K562 (cell line): ENCODE results near the gene VIM. TPM values are rescaled to one million over a fixed set of nuclear protein-coding genes. Genes with fewer than 3 reads are reported as not detected.

Source experiments
- BRF1 ChIP-seq: IDR thresholded peaks from 3 replicates; pipeline ENCODE4 v1.6.1; 2011; ENCODE audit warnings: borderline replicate concordance, mild to moderate bottlenecking; ENCODE audit not compliant: insufficient read length; ENCODE audit errors: extremely low read depth
- CBFB ChIP-seq: sonication (generic); formaldehyde crosslinking; IDR thresholded peaks from 2 replicates; pipeline ENCODE4 v1.4.0; 2020; ENCODE audit warnings: mild to moderate bottlenecking, missing genetic modification reagents
- DACH1 ChIP-seq: fragments of 450-650 bp; IDR thresholded peaks from 2 replicates; pipeline ENCODE4 v1.6.1; 2018; ENCODE audit not compliant: partially characterized antibody
- DIDO1 ChIP-seq: fragments of 450-650 bp; IDR thresholded peaks from 2 replicates; pipeline ENCODE4 v1.6.1; 2016; ENCODE audit warnings: low read depth, missing biosample characterization, missing genetic modification characterization
- FOXO4 ChIP-seq: fragments of 450-650 bp; formaldehyde crosslinking; IDR thresholded peaks from 2 replicates; pipeline ENCODE4 v1.4.0; 2020; ENCODE audit warnings: mild to moderate bottlenecking, moderate library complexity
- HBP1 ChIP-seq: fragments of 450-650 bp; formaldehyde crosslinking; IDR thresholded peaks from 2 replicates; pipeline ENCODE4 v1.4.0; 2022; ENCODE audit warnings: missing genetic modification characterization
- HINFP ChIP-seq: fragments of 450-650 bp; conservative IDR thresholded peaks from 2 replicates; pipeline ENCODE4 v1.6.1; 2016; ENCODE audit warnings: missing genetic modification characterization, low read depth, mild to moderate bottlenecking, control low read depth, missing compliant biosample characterization
- HMG20A ChIP-seq: fragments of 450-650 bp; formaldehyde crosslinking; conservative IDR thresholded peaks from 2 replicates; pipeline ENCODE4 v1.4.0; 2020; ENCODE audit warnings: mild to moderate bottlenecking, mixed read lengths
- L3MBTL2 ChIP-seq: fragments of 450-650 bp; IDR thresholded peaks from 2 replicates; pipeline ENCODE4 v1.6.1; 2016; ENCODE audit warnings: mild to moderate bottlenecking, moderate library complexity
- NR1H2 ChIP-seq: sonication (generic); formaldehyde crosslinking; IDR thresholded peaks from 2 replicates; pipeline ENCODE4 v1.4.0; 2020; ENCODE audit warnings: mild to moderate bottlenecking, missing genetic modification reagents
- RAD51 ChIP-seq: fragments of 450-650 bp; IDR thresholded peaks from 2 replicates; pipeline ENCODE4 v1.7.1; 2016; ENCODE audit warnings: low read depth, mild to moderate bottlenecking, borderline replicate concordance
- SLC30A9 ChIP-seq: fragments of 250-450 bp; sonication (Bioruptor Pico); IDR thresholded peaks from 2 replicates; pipeline ENCODE4 v1.8.0; 2022; ENCODE audit warnings: mild to moderate bottlenecking, moderate library complexity
- TCF15 ChIP-seq: fragments of 250-450 bp; sonication (Bioruptor Pico); IDR thresholded peaks from 2 replicates; pipeline ENCODE4 v1.8.0; 2022; ENCODE audit warnings: moderate library complexity, mild to moderate bottlenecking, inconsistent platforms
- ZNF224 ChIP-seq: sonication (generic); formaldehyde crosslinking; IDR thresholded peaks from 2 replicates; pipeline ENCODE4 v1.8.0; 2022; ENCODE audit warnings: mild to moderate bottlenecking, missing genetic modification reagents
- ZNF274 ChIP-seq: IDR thresholded peaks from 2 replicates; pipeline ENCODE4 v1.6.1; 2011; ENCODE audit warnings: low read depth, mild to moderate bottlenecking, low read length, moderate library complexity, borderline replicate concordance
- ZNF41 ChIP-seq: fragments of 250-450 bp; sonication (Bioruptor Pico); conservative IDR thresholded peaks from 2 replicates; pipeline ENCODE4 v1.4.0; 2020; ENCODE audit warnings: mild to moderate bottlenecking
- ZNF449 ChIP-seq: fragments of 250-450 bp; sonication (Bioruptor Pico); IDR thresholded peaks from 2 replicates; pipeline ENCODE4 v1.8.0; 2022; ENCODE audit warnings: moderate library complexity, mild to moderate bottlenecking, inconsistent platforms
- ZNF592 ChIP-seq: fragments of 450-650 bp; IDR thresholded peaks from 2 replicates; pipeline ENCODE4 v1.6.1; 2017; ENCODE audit warnings: antibody characterized with exemption, mild to moderate bottlenecking
- polyA plus RNA-seq, 8 experiments: library from polyadenylated mRNA; depleted of rRNA in 4 of 8; stranded (reverse) in 5 of 8; unstranded in 3 of 8; fragments of >200 nt; fragmentation: Nextera tagmentation in 2 of 8; fragmentation: Illumina TruSeq in 1 of 8; extraction: Ambion mirVana in 2 of 8; extraction: Trizol in 1 of 8; gene quantifications; 2 replicates each; pipeline versions ENCODE4 v1.2.1 to v1.2.3, GENCODE V29; 2011 to 2014; ENCODE audit warnings: inconsistent platforms in 1 of 8, missing spikeins in 1 of 8
- total RNA-seq, 7 experiments: library from RNA; depleted of rRNA in 6 of 7; stranded (reverse); fragments of >200 nt in 6 of 7; fragmentation: Illumina TruSeq in 2 of 7; extraction: Trizol in 2 of 7; gene quantifications; 2 replicates each; pipeline versions ENCODE4 v1.2.1 to v1.2.3, GENCODE V29; 2011 to 2021; ENCODE audit warnings: low replicate concordance in 1 of 7

The VIM gene
- total and polyA plus RNA-seq, 9 of the 15 experiments (the other 6 are each of a cell fraction or from before 2014, with no cell fraction given): 86.0 to 621 (median 383) TPM

GRCh38 chr10:17212802-17213221 is 15.2 kb upstream of the VIM start (continued):
- TF ChIP-seq FOXO4 (CRISPR knock-in tag) (no peak), ZNF41 (CRISPR knock-in tag) (no peak), TCF15 (CRISPR knock-in tag) (0 out of 2 replicates have a peak, but pooled peaks have one; percentile 40), ZNF449 (CRISPR knock-in tag) (no peak), SLC30A9 (CRISPR knock-in tag) (no peak), DIDO1 (tag) (no peak), CBFB (no peak), HBP1 (CRISPR knock-in tag) (peak; percentile 57; the same call in 1 of the 2 replicates), L3MBTL2 (0 out of 2 replicates have a peak, but pooled peaks have one; percentile 10), ZNF224 (CRISPR knock-in tag) (no peak), ZNF274 (no peak), BRF1 (no peak), HINFP (tag) (no peak), ZNF592 (peak; percentile 62), HMG20A (no peak), DACH1 (no peak), NR1H2 (CRISPR knock-in tag) (no peak), RAD51 (no peak)
